Right lung (tissue), 5 donors: ENCODE measurements around the gene MYH7. TPM values are rescaled to one million over a fixed set of nuclear protein-coding genes. Genes with fewer than 3 reads are reported as not detected.
A peak's percentile ranks its signal among the peaks of the same experiment; 100 is the strongest.

Experiments
- DNase-seq, 2 donors: peaks; one replicate each; pipeline ENCODE4 v3.0.0-alpha.2; 2013
- polyA plus RNA-seq, 5 donors: library from polyadenylated mRNA; unstranded; fragments of 120-200 nt; gene quantifications; one replicate each; pipeline versions ENCODE4 v1.2.1 to v1.2.3, GENCODE V29; 2013; ENCODE audit warnings: inconsistent platforms in 1 of 5, low replicate concordance in 1 of 5; ENCODE audit not compliant: insufficient read length in 5 of 5, insufficient read depth in 1 of 5

The MYH7 gene
- polyA plus RNA-seq, 5 donors, result 0.06 to 22.5 (median 0.27) TPM

- no peak for DNase-seq
Measured at GRCh38 chr14:23373041-23373440, 62.4 kb downstream of the MYH7 start.

- no peak for DNase-seq
Measured at GRCh38 chr14:23372509-23372908, 63.0 kb downstream of the MYH7 start, which contains the start of gene IL25. Gene IL25 (plus strand): TSS chr14:23372809.

- DNase-seq, result no peak
Measured at GRCh38 chr14:23371865-23372264, 63.6 kb downstream of the MYH7 start.

- DNase-seq, result no peak
Measured at GRCh38 chr14:23370221-23370620, 65.2 kb downstream of the MYH7 start.

GRCh38 chr14:23366426-23366921 is 69.0 kb downstream of the MYH7 start:
- DNase-seq, result peak; percentile 86 to 91

DNA sequence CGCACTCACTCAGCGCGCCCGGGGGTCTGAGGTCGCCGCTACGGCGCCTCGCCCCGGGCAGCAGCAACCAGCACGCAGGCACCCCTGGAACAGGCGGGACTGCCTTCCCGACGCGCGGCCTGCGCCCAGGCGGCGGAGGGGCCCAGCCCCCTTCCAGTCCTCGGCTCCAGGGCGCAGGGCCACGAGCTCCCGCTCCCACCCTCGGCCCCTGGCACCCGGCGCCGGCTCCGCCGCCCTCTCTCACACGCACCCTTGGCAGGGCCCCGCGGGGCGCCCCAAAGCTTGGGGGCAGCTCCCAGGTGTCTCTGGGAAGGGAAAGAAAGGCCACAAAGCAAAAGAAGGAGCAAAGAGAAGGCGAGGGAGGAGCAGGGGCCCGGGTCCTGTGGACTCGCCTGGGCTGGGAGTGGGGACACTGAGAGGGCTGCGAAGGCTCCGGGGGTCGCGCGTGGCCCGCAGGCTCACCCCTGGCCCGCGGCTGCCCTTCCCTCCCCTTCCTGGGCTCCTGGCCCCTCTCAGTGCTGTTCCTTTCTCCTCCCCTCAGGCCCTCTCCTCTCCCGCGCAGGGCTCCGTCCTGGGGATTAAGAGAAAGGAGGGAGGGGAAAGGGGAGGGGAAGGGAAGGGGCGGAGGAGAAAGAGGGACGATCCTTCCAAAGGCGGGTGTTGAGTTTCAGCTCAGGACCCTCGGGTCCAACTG is 69.6 kb downstream of the MYH7 start:
- peak in 1 of 2 donors; percentile 92 for DNase-seq

- peak; percentile 46 to 61 for DNase-seq
Measured at GRCh38 chr14:23365036-23365731, 70.3 kb downstream of the MYH7 start, which contains the start of gene EFS. Gene EFS (minus strand): TSS chr14:23365172. CDS start chr14:23365025, 147 bp downstream.

DNA sequence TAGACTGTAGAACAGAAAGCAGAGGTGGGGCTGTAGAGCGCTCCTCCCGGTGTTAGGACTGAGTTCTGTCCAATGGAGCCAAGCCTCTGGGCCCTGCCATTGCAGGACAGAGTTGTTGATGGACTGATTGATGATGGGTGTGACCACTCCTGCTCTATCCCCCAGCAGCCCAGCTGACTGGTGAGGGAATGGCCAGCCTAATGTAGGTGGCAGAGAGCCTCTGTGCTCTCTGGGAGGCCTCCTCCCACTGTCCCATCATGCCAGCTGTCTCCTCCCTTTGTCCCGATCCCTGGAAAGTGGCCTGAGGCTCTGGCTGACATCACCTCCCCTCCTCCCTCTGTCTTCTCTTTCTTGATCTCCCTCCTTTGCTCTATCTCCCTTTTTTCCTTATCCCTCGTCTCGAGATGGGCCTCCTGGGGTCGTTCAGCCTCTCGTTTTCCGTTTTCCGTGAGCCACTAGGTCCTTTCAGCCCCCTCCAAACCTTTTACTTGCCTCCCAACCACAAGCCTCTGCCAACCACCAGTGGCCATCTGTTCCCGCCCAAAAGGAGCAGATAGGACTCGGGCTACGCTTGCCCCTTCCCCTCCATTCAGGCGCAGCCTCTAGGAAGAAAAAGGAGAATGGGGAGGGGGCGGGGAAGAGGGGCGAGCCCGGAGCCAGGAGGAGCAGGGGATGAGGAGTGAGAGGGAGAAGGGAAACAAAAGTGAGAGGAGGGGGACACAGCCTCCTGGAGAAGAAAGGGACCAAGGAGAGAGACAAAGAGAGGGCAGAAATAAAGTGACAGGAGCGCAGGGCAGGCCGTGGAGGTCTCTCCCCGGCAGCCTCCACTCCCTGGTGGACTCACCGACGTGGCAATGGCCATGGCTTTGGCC is 71.1 kb downstream of the MYH7 start:
- peak; percentile 38 to 42 for DNase-seq

Other genes with a start within 250 kb of the MYH7 start
- gene RNF212B, start 197.7 kb downstream of the MYH7 start, polyA plus RNA-seq, result 1 to 10 TPM in 2 of 5 donors, under 1 TPM in 2, not detected in 1; 0.65 to 1.6 (median 1.1) TPM
- 10 to 100 TPM; 15.2 to 19.3 (median 16.4) TPM for gene HOMEZ, start 149.5 kb downstream of the MYH7 start, polyA plus RNA-seq
- gene PPP1R3E, start 132.8 kb downstream of the MYH7 start, polyA plus RNA-seq, result 10 to 100 TPM; 18.4 to 24.7 (median 22.0) TPM
- 10 to 100 TPM; 35.9 to 42.0 (median 37.3) TPM for gene BCL2L2, start 128.8 kb downstream of the MYH7 start, polyA plus RNA-seq
- gene PABPN1, start 114.2 kb downstream of the MYH7 start, polyA plus RNA-seq, result 100 to 1,000 TPM; 191 to 227 (median 216) TPM
- gene SLC22A17, start 82.8 kb downstream of the MYH7 start, polyA plus RNA-seq, result 10 to 100 TPM; 26.1 to 41.7 (median 33.6) TPM
- gene EFS, start 70.5 kb downstream of the MYH7 start, polyA plus RNA-seq, result 10 to 100 TPM; 37.4 to 67.0 (median 49.9) TPM
- gene IL25, start 62.9 kb downstream of the MYH7 start, polyA plus RNA-seq, result not detected
- gene CMTM5, start 58.6 kb downstream of the MYH7 start, polyA plus RNA-seq, result 1 to 10 TPM; 2.3 to 4.9 (median 3.9) TPM
- gene MYH6, start 27.4 kb downstream of the MYH7 start, polyA plus RNA-seq, result under 1 TPM in 2 of 5 donors, not detected in 3; 0.03 to 0.18 TPM
- 10 to 100 TPM; 60.6 to 75.5 (median 64.0) TPM for gene NGDN, start 34.0 kb upstream of the MYH7 start, polyA plus RNA-seq
- gene ZFHX2, start 116.1 kb upstream of the MYH7 start, polyA plus RNA-seq, result 1 to 10 TPM; 4.4 to 6.1 (median 5.0) TPM
- 10 to 100 TPM; 10.7 to 15.3 (median 12.1) TPM for gene THTPA, start 120.6 kb upstream of the MYH7 start, polyA plus RNA-seq
- 10 to 100 TPM; 62.8 to 94.1 (median 78.2) TPM for gene AP1G2, start 132.1 kb upstream of the MYH7 start, polyA plus RNA-seq
- gene JPH4, start 143.1 kb upstream of the MYH7 start, polyA plus RNA-seq, result 1 to 10 TPM in 2 of 5 donors, under 1 TPM in 3; 0.69 to 1.2 (median 0.99) TPM
- gene DHRS2, start 200.7 kb upstream of the MYH7 start, polyA plus RNA-seq, result under 1 TPM; 0.21 to 0.47 (median 0.37) TPM